ENCODE results near the gene UGT2A2. TPM values are rescaled to one million over a fixed set of nuclear protein-coding genes. Genes with fewer than 3 reads are reported as not detected.

The UGT2A2 gene
- total RNA-seq, 2 donors from 2014 or later: not detected

GRCh38 chr4:69583543-69583942 lies 55.9 kb downstream of the UGT2A2 start:
- intact Hi-C loops (cut with DNase I): no loop called here
- no peak for DNase-seq (ENCODE audit: low spot score)

DNA sequence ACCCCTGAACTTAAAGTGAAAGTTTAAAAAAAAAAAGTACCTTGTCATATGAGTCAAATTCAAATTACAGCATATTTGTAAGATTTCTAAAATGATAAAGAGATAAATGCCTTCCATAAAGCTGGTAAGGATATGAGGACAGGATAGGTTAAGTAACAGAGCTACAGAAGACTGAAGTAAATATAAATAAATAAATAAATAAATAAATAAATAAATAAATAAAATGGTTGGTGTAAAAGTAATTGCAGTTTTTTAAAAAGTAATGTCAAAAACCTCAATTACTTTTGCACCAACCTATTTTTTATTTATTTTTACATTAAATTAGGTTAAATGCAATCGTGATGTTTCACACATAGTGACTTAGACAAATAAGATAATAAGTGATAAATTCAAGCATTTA lies 62.2 kb downstream of the UGT2A2 start:
- no peak for DNase-seq (ENCODE audit: low spot score)
- intact Hi-C loops (cut with DNase I): no loop called here

- no peak for DNase-seq (ENCODE audit: low spot score)
- intact Hi-C loops (cut with DNase I): no loop called here
Measured at GRCh38 chr4:69576251-69576877, 63.1 kb downstream of the UGT2A2 start.

- no peak for DNase-seq (ENCODE audit: low spot score)
- intact Hi-C loops (cut with DNase I): no loop called here
Measured at GRCh38 chr4:69568787-69569186, 70.7 kb downstream of the UGT2A2 start.

DNA sequence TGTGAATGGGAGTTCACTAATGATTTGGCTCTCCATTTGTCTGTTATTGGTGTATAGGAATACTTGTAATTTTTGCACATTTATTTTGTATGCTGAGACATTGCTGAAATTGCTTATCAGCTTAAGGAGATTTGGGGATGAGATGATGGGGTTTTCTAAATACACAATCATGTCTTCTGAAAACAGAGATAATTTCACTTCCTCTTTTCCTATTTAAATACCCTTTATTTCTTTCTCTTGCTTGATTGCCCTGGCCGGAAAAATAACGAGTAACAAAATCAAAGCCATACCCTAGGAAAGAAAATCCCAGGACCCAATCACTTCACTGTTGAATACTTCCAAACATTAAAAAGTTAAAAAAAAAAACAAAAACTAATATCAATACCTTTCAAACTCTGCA lies 76.0 kb downstream of the UGT2A2 start:
- no peak for DNase-seq (ENCODE audit: low spot score)
- intact Hi-C loops (cut with DNase I): no loop called here

DNA sequence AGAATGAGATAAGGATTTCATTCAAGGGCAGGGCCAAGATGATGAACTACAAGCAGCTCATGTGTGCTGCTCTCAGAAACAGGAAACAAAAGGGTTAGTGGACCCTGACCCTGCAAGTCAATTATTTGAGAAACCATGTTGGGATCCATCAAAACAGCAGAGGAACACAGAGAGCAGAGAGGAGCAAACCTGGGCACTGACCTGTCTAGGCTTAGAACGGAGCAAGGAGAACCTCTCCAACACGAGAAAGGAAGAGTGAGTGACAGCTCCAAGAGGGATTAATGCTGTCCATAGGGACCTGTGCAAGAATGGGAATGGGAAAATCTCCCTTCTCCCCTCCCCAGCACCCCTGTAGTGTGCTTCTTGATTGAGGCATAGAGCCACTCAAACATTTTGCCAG lies 89.8 kb downstream of the UGT2A2 start:
- no peak for DNase-seq (ENCODE audit: low spot score)
- intact Hi-C loops (cut with DNase I): no loop called here

GRCh38 chr4:69546134-69546765 lies 93.2 kb downstream of the UGT2A2 start:
- intact Hi-C loops (cut with DNase I): no loop called here
- DNase-seq (ENCODE audit: low spot score): no peak

Other genes starting within 250 kb of the UGT2A2 start
- gene UGT2B4, start 143.7 kb downstream of the UGT2A2 start, total RNA-seq: not detected
- not detected for gene UGT2A1, start 13.6 kb upstream of the UGT2A2 start, total RNA-seq
- 1 to 10 TPM; 2.2 to 7.5 TPM for gene SULT1B1, start 121.0 kb upstream of the UGT2A2 start, total RNA-seq
- not detected for gene SULT1E1, start 220.5 kb upstream of the UGT2A2 start, total RNA-seq